Inflammatory macrophage treated with lipopolysaccharide for 4 hours (primary cell): Measurements from ENCODE around the gene FAM20C.

Source experiments
- DNase-seq: peaks from one replicate; pipeline ENCODE4 v3.0.0-alpha.2; 2020

Gene FAM20C

GRCh38 chr7:211033-211714 lies 18.8 kb downstream of the FAM20C start:
- DNase-seq, result no peak

GRCh38 chr7:211715-212058 lies 19.3 kb downstream of the FAM20C start:
- no peak for DNase-seq

GRCh38 chr7:212754-213153 lies 20.4 kb downstream of the FAM20C start:
- DNase-seq, result no peak

GRCh38 chr7:213324-213993 lies 21.1 kb downstream of the FAM20C start:
- DNase-seq, result peak; percentile 97

GRCh38 chr7:214410-215212 lies 22.2 kb downstream of the FAM20C start:
- DNase-seq, result no peak

- DNase-seq, result no peak
Observed at GRCh38 chr7:216360-217300, 24.3 kb downstream of the FAM20C start.

- no peak for DNase-seq
Observed at GRCh38 chr7:217781-218180, 25.4 kb downstream of the FAM20C start.

GRCh38 chr7:218316-218715 lies 25.9 kb downstream of the FAM20C start:
- DNase-seq, result no peak

- no peak for DNase-seq
Observed at GRCh38 chr7:218896-219580, 26.7 kb downstream of the FAM20C start.

GRCh38 chr7:219581-220150 lies 27.3 kb downstream of the FAM20C start:
- no peak for DNase-seq

- DNase-seq, result no peak
Observed at GRCh38 chr7:220151-220841, 27.9 kb downstream of the FAM20C start.

- no peak for DNase-seq
Observed at GRCh38 chr7:221978-222715, 29.8 kb downstream of the FAM20C start.

GRCh38 chr7:222716-223041 lies 30.3 kb downstream of the FAM20C start:
- no peak for DNase-seq

- DNase-seq, result no peak
Observed at GRCh38 chr7:223118-223800, 30.9 kb downstream of the FAM20C start.

- DNase-seq, result no peak
Observed at GRCh38 chr7:223861-224260, 31.5 kb downstream of the FAM20C start.

- no peak for DNase-seq
Observed at GRCh38 chr7:226281-226895, 34.0 kb downstream of the FAM20C start.

GRCh38 chr7:227926-228325 lies 35.6 kb downstream of the FAM20C start:
- DNase-seq, result no peak

GRCh38 chr7:228610-229009 lies 36.2 kb downstream of the FAM20C start:
- no peak for DNase-seq

- DNase-seq, result no peak
Observed at GRCh38 chr7:229184-229964, 37.0 kb downstream of the FAM20C start.
